ENCODE results near the gene ACVR2A.

The ACVR2A gene

GRCh38 chr2:147927053-147927588, 82.3 kb downstream of the ACVR2A start:
- DNase-seq: no peak

DNA sequence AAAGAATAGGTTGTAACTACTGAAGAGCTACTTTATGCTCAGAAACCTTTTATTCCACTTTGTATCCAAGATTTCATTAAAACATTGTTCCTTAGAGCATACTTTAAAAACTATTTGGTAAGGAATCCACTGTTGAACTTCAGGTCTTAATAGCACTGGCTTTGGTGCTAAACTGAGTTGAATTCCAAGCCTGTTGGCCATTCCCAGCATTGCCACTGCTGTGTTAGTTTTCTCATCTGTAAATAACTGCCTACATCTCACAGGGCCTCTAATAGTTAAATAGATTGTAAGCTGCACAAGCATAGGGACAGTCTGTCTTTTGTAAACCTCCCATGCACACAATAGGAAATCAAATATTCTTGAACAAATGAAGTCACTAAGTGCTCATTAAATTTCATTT, 89.1 kb downstream of the ACVR2A start:
- no peak for DNase-seq

GRCh38 chr2:147934881-147935620, 90.2 kb downstream of the ACVR2A start:
- DNase-seq: no peak

DNA sequence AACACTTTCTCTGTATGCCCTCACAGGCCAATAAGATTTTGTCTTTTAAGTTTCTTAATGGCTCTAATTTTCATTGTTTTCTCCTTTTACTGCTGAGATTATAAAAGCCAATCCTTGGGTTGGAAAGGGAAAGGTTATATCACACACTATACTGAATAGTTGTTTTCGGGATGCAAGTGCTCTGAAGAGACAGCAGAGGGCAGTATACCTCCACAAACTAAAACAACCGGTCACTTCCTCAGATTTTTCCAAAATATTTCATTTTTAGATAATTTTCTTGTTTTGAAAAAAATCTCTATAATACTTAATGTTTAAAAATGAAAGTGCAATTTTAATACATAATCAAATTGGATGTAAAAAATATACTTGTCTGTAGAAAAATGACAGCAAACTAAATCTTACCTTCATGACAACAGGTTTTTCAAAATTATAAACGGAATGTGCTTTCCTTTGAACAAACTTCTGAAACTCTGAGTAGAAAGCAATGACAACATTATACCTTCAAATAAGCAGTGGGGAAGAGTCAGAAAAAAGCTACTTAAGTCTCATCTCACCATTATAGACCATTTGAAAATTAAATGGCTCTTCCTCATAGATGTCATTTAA, 93.0 kb downstream of the ACVR2A start:
- DNase-seq: no peak

GRCh38 chr2:147939313-147939712, 94.5 kb downstream of the ACVR2A start:
- DNase-seq: no peak

GRCh38 chr2:147945660-147946059, 100.8 kb downstream of the ACVR2A start:
- DNase-seq: no peak

GRCh38 chr2:147952118-147952517, 107.3 kb downstream of the ACVR2A start:
- DNase-seq: no peak

DNA sequence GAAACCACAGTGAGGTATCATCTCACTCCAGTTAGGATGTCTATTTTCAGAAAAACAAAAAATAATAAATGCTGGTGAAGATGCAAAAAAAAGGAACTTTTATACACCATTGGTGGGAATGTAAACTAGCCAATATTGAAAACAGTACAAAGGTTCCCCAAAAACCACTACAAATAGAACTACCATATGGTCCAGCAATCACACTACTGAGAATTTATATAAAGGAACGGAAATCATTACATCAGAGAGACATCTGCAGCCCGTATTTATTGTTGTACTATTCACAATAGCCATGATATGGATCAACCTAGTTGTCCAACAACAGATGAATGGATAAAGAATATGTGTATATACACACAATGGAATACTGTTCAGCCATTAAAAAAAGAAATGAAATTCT, 123.7 kb downstream of the ACVR2A start:
- no peak for DNase-seq

GRCh38 chr2:147976102-147976501, 131.3 kb downstream of the ACVR2A start:
- DNase-seq: no peak

- no peak for DNase-seq
Observed at GRCh38 chr2:147977679-147978078, 132.8 kb downstream of the ACVR2A start.
